Breast epithelium (tissue), 3 donors: ENCODE data around the gene AWAT1.

ENCODE experiments used
- POLR2A ChIP-seq: fragments of 450-650 bp; IDR thresholded peaks from one replicate; pipeline ENCODE4 v1.6.1; 2016; ENCODE audit warnings: antibody characterized with exemption, mild to moderate bottlenecking, moderate library complexity
- POLR2AphosphoS5 ChIP-seq, 3 donors: sonication (generic); formaldehyde crosslinking; IDR thresholded peaks; one replicate each; pipeline ENCODE4 v1.6.1; 2017; ENCODE audit warnings: antibody characterized with exemption in 3 of 3
- TF ChIP-seq, protein P1 (sequence below), 3 donors: fragments of 450-650 bp; IDR thresholded peaks; one replicate each; pipeline ENCODE4 v1.5.1; 2016 to 2017; ENCODE audit warnings: antibody characterized with exemption in 3 of 3, mild to moderate bottlenecking in 3 of 3, moderate library complexity in 3 of 3

DNA sequence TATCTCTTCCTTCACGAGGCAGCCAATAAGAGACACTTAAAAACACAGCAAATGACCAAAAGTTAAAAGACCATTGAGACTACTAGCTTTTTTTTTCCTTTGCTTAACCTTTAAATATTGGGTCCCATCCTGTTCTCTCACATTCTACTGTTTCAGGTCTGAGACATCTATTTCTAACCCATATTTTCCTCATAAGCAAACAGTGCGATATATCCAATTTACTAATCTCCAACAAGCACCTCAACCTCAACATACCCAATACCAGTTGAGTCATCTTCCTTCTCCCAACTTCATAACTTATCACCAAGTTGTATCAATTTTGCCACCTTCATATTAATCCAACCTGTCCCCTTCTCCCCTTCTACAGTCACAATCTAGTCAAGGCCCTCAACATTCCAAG is 7.0 kb downstream of the AWAT1 start:
- TF ChIP-seq, protein P1, sequence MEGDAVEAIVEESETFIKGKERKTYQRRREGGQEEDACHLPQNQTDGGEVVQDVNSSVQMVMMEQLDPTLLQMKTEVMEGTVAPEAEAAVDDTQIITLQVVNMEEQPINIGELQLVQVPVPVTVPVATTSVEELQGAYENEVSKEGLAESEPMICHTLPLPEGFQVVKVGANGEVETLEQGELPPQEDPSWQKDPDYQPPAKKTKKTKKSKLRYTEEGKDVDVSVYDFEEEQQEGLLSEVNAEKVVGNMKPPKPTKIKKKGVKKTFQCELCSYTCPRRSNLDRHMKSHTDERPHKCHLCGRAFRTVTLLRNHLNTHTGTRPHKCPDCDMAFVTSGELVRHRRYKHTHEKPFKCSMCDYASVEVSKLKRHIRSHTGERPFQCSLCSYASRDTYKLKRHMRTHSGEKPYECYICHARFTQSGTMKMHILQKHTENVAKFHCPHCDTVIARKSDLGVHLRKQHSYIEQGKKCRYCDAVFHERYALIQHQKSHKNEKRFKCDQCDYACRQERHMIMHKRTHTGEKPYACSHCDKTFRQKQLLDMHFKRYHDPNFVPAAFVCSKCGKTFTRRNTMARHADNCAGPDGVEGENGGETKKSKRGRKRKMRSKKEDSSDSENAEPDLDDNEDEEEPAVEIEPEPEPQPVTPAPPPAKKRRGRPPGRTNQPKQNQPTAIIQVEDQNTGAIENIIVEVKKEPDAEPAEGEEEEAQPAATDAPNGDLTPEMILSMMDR (IDR thresholded peaks at IDR 0.05): no peak
- TF ChIP-seq POLR2A (no peak), POLR2AphosphoS5 (IDR thresholded peaks at IDR 0.05) (no peak)
